Measurements from ENCODE around the gene SYCP2L.
"Not testable (repeated sequence)": the region's sequence is repeated elsewhere in the genome, so short reads cannot be mapped to it uniquely, and the experiment has no call there.

The SYCP2L gene

DNA sequence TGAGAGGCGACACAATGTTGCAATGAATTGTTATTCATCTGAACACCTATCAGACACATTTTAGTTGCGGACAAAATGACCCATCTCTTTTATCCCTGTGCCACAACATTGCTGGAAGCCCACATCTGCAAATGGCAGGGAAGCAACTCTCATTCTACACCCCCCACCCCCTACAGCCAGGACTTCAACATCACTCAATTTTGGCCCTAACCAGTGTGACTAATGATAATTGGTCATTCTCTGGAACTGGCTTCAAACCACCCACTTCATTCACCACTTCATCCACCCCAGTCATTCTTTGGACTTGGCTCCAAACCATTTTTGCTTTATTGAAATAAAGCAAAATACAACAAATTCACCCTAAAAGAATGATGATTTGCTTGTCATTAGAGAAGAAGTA lies 6.5 kb upstream of the SYCP2L start:
- no peak for DNase-seq

DNA sequence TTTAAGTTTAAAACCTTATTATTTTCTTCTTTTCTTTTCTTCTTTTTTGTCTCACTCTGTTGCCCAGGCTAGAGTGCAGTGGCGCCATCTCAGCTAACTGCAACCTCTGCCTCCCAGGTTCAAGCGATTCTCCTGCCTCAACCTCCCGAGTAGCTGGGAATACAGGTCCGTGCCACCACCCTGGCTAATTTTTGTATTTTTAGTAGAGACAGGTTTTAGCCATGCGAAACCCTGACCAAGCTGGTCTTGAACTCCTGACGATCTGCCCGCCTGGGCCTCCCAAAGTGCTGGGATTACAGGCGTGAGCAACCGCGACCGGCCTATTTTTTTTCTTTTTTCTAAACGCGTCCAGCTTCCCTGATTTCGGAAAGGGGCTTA lies 4.6 kb upstream of the SYCP2L start:
- DNase-seq, result not testable (repeated sequence)

DNA sequence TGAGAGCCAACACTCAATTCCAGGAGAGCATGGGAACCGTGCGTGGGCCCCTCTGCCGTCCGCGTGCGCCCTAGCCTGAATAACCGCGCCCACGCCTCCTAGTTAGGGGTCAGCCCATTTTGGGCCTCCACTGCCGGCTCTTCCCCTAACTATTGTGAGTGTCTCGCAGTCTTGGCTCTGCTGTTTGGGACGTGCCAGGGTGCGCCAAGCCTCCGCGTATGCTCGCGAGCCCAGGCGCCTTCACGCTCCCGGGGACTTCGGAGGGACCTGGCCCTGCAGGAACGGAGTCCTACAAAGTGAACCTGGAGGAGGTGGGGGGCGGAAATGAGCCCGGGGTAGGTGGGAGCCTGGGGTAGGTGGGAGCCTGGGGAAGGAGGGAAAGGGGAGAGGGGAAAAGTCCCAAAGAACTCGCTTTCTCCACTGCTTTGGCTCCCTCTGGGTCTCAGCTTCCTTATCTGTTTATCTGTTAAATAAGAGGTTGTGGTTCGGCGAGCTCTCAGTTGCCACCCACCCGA lies 4.1 kb upstream of the SYCP2L start:
- peak; percentile 47 to 71 (median 56) for DNase-seq

DNA sequence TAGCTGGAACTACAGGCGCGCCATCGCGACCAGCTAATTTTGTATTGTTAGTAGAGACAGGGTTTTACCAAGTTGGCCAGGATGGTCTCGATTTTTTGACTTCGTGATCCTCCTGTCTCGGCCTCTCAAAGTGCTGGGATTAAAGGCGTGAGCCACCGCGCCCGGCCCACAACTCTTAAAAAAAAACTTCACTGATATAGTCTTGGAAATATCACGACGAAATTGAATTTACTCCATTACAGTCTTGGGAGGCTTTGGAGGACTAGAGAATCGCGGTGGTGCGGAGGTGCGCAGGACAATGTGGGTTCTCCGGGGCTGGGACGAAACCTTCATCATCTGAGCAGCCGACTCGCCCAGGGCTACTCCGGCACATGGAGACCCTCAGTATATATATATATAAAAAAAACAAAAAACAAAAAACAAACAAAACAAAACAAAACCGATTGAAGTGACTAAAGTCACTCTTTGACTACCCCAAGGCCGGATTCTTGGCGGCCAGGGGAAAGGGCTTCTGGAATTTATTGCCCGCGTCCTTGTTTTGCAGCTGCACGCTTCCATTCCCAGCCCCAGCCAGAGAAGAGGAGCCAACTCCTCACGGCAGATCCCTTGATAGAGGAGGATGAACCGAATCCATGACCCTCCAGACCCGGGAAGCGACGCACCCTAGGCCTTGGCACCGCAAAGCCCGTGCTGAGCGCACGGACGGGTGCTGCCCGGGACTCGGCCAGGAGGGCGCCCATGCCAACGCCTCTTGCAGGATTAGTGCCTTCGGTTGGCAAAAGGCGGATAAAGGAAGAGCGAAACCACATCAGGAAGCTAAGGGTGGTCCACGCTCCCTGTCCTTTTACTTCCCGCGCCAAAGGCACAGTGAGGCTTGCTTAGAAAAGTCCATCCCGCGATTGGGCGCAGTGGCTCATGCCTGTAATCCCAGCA lies 3.3 kb upstream of the SYCP2L start:
- DNase-seq, result no peak

DNA sequence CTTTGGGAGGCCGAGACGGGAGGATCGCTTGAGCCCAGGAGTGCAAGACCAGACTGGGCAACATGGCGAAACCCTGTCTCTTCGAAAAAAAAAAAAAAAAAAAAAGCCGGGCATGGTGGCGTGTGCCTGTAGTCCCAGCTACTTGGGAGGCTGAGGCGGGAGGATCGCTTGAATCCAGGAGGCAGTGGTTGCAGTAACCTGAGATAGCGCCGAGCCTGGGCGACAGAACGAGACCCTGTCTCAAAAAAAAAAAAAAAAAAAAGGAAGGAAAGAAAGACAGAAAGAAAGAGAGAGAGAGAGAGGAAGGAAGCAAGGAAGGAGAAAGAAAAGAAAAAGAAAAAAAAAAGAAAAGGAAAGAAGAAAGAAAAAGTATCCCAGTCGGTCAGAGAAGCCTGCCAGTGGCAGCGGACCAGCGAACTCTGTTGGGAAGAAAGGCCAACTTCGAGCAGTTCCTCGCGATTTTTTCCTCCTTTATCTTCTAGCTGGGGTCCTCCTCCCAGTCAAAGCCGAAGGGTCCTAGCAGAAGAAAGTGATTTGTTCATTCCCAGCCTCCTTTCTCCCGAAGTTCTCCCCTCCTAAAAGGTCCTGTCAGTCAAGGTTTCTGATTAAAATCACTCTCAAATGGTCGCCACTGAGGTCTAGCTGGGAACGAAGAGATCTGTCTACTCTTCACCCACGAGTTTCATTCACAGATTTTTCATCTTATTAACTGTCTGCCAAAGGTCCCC lies 2.4 kb upstream of the SYCP2L start:
- no peak for DNase-seq

DNA sequence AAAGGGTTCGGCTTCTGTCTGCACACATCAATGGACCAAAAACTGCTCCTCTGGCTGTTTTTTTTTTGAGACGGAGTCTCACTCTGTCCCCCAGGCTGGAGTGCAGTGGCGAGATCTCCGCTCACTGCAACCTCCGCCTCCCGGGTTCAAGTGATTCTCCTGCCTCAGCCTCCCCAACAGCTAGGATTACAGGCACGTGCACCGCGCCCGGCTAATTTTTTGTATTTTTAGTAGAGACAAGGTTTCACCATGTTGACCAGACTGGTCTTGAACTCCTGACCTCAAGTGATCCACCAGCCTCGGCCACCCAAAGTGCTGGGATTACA lies 524 bp upstream of the SYCP2L start:
- not testable (repeated sequence) for DNase-seq

DNA sequence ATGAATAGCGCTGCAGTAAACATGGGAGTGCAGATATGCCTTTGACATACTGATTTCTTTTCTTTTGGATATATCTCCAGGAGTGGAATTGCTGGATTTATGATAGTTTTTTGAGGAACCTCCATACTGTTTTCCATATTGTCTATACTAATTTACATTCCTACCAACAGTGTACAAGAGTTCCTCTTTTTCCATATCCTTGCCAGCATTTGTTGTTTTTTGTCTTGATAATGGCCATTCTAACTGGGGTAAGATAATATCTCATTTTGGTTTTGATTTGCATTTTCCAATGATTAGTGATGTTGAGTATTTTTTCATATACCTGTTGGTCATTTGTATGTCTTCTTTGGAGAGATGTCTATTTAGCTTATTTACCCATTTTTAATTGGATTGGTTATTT lies 3.3 kb downstream of the SYCP2L start:
- DNase-seq, result peak in 1 of 3 donors; percentile 15

DNA sequence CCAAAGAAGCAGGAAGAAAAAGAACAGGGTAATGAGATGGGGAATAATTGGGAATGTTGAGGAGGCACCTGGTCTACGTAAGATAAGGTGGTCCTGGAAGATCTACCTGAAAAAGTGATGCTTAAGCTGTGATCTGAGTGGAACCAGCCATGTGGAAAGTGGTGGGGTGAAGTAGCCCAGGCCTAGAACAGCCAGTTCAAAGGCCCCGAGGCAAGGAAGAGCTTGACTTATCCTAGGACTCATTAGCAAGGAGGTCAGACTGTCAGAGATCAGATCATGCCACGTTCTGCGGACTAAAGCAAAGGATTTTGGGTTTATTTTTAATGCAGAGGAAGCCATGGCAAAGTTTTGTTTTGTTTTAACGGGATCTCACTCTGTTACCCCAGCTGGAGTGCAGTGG lies 5.1 kb downstream of the SYCP2L start:
- DNase-seq, result peak in 1 of 3 donors; percentile 5

DNA sequence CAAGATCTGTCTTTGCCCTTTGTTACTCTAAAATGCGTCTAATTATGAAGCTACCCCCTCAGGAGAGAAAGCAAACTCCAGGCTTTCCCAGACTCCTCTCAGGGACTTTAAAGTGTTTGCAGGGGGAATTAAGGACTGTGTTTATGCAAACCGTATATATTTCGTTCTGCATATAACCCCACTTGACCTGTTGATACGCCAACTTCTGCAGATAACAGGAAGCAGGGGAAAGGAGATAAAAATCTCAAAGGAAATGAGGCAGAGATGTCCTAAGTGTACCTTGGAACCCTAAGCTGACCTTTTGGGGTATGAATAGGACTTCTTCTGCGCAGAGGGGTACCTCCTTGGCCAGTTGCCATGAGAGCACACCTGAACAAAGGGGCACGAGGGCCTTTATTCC lies 8.1 kb downstream of the SYCP2L start:
- DNase-seq, result peak in 1 of 3 donors; percentile 16

DNA sequence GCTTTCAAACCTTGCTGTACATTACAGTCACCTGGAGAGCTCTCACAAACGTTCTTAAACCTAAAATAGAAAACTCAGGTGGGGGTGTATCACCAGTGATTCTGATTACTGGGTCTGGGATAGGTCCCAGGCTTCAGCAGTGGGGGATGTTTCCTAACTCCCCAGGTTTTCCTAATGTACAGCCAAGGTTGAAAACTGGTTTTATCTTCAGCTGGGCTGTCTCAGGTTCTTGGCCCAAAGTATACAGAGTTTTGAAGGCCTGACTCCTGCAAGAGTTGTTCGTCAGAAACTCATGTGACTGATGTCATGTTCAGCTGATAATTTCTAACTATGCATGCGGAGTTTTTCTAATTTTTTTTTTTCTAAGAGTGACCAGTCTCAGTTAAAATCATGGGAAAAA lies 9.8 kb downstream of the SYCP2L start:
- no peak for DNase-seq

DNA sequence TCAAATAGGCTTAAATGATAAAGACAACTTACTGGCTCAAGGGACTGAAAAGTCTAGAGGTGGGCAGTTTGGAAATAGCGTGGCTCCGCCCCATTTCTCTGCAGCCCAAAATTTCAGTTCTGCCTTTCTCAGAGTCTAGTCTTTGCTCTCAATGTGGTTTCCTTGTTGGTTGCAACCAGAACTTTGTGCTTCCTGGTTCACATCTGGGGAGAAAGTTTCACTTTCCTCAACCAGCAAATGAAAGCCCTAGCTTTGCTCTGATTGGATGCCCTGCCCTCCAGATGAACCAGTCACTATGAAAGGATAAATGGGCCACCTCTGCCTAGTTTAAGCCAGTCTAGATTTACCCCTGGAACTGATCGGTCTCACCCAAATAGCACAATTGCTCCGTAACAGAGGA lies 14.9 kb downstream of the SYCP2L start:
- peak; percentile 66 to 73 (median 70) for DNase-seq

DNA sequence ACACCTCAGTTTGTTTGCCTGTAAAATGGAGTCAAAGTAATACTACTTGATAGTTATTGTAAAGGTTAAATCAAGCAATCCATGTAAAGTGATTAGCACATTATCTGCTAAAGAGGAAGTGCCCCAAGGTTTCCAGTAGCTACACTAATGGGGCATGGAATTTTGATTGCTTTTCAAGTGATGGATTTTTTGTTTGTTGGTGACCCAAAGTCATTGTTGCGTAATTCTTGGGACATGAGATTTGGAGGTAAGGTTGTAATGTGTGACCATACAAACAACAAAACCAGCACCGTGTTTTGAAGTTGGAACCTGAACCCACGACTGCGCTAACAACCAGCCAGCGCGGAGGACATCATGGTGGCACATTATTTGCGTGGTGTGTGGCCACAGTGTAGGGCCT lies 17.2 kb downstream of the SYCP2L start:
- no peak for DNase-seq

DNA sequence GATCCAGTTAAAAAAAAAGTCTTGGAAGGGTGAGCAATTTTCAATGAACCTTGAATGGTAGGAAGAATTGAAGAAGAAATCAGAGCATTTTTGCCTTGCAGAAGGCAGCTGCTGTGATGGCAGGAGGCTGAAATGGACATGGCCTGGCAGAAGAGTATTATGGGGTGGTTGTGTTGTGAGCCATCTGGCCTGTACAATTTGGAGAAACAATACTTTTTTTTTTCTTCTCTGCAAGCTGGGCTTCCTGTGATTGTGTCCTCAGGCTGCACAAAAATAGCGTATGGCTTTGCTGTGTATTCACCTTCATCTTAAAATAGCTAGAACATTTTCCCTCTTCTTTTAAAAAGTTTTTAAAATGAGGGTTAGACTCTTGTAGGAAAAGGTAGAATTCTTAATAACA lies 21.4 kb downstream of the SYCP2L start:
- no peak for DNase-seq

DNA sequence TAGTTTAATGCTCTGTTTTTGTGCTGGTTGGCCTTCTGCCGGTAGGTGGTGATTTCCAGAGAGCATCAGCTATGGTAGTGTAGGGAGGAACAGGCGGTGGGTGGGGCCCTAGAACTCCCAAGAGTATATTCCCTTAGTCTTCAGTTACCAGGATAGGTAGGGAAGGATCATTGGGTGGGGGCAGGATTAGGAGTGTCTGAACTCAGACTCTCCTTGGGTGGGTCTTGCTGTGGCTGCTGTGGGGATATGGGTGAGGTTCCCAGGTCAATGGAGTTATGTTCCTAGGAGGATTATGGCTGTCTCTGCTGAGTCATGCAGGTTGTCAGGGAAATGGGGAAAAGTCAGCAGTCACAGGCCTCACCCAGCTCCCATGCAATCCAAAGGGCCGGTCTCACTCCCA lies 32.7 kb downstream of the SYCP2L start:
- not testable (repeated sequence) for DNase-seq

DNA sequence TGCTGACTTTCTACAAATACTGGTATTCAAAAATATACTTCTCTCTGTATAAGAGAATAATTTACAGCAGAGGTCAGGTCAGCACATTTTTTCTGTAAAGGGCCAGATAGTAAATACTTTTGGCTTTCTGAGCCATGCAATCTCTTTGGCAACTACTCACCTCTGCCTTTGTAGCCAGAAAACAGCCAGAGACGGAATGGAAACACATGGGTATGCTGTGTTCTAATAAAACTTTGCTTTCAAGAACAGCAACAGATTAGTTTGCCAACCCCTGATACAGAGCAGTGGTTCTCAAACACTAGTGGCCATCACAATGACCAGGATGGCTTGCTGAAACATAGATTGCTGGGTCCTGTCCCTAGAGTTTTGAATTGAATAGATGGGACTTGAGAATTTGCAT lies 46.3 kb downstream of the SYCP2L start:
- DNase-seq, result no peak

DNA sequence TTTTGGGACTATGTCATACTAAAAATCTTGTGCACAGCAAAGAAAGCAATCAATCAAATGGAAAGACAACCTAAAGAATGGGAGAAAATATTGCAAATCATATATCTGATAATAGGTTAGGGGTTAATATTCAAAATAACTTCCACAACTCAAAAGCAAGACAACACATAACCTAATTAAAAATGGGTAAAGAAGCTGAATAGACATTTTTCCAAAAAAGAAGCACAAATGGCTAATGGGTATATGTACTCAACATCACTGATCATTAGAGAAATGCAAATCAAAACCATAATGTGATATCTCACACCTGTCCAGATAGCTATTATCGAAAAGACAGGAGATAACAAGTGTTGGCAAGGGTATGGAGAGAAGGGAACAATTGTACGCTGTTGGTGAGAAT lies 53.0 kb downstream of the SYCP2L start:
- DNase-seq, result no peak

DNA sequence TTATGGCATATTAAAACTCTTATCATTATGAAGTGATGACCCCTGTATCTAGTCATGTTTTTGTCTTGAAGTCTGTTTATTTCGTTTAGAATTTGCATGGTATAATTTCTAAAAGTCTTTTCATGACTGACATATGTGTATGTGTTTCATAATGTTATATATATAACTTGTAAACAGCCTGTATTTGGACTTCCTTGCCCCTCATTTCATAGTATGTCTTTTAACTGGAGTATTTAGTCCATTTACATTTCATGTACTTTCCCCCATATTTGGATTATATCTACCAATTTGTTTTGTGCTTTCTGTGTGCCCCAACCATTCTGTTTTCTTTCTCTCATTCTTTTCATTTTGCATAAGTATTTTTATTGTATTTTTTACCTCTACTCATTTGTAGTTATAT lies 59.0 kb downstream of the SYCP2L start:
- DNase-seq, result no peak

DNA sequence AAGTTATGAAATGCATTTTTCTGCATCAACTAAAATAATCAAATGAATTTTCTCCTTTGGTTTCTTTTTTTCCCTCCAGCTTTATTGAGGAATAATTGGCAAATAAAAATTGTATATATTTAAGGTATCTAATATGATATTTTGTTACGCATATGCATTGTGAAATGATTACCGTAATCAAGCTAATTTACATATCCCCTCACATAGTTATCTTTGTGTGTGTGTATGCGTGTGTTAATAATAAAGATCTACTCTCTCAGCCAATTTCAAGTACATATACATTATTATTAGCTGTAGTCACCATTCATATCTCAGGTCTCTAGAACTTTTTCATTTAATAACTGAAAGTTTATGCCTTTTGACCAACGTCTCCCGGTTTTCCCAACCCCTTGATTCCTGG lies 61.1 kb downstream of the SYCP2L start:
- DNase-seq, result no peak

DNA sequence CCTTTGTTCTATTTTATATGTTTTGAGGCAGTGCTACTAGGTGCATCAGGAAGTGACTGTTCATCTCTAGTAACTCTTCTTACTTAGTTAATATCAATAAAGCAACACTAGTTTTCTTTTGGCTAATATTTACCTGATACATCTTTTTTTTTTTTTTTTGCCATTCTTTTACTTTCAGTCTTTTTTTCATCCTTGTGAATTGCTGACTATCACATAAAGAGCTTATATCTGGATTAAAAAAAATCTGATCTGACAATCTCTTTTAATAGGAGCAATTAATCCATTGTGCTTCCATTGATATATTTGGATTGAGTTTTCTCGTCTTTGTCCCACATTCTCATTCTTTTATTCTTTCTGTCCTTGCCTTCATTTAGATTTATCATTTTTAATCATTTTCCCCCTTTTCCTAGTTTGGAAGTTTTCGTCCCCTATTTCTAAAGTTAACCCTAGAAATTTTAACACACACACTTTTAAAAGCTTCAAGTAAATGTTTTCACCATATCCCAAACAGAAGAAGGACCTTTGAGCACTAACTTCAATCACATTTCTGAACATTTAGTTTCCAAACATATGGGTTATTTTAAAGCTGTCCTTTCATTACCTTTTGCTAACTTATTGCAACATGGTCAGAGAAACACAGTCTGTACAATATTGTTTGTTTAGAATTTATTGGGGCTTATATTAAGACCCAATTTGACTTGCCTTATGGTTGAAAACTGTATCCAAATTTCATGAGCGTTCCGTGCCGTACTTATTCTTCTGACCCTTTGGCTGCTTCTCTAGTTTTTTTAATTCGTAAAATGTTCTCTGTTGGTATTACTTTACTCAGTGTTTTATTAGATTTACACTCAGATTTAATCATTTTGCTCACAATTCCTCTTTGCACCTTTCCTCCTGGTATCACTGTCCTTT lies 63.0 kb downstream of the SYCP2L start:
- DNase-seq, result no peak

DNA sequence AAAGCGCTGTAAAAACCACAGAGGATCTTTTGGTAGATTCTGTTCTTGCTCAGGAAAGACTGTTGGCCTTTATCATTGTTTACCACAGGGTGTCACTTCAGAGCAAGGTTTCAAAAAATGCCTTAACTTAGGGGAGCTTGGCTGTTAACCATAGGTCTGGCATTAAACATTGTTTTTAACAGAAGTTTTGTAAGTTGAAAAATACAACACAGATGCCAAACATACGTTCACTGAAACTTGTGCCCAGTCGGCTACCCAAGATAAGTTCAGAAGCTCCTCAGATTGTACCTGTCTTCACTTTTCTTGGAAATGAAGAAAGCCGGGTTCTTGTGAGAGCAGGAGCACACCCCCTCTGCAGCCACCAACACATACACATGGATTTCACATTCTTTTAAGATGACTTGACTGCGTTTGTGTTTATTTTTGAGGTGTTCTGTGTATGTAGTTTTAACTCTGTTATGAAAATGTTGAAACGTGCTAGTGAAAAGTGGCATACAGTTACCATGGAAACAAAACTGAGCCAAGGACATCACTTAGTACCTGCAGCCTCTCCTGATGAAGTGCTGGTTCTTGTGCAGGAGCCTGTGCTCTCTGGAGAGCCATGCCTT lies 64.9 kb downstream of the SYCP2L start:
- peak; percentile 19 to 38 (median 32) for DNase-seq

DNA sequence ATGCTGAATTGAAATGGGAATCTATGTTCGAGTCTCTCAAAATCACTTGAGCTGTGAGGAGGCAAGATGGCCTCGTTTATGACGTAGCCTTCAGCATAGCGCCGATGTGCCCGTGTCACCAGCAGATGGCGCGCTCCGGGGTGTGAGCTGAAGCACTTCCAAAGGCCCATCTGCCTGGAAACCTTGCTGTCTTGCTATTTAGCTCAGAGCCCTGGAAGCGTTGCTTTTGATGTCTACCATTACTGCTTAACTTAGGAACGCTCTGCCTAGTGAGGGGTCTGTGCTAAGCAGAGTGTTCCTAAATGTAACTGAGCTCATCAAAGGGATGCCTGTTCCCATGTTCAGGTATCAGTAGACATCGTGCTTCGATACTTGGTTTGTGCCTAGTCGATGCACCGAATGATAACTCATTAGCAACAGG lies 67.7 kb downstream of the SYCP2L start:
- DNase-seq, result peak; percentile 79 to 84 (median 82)

DNA sequence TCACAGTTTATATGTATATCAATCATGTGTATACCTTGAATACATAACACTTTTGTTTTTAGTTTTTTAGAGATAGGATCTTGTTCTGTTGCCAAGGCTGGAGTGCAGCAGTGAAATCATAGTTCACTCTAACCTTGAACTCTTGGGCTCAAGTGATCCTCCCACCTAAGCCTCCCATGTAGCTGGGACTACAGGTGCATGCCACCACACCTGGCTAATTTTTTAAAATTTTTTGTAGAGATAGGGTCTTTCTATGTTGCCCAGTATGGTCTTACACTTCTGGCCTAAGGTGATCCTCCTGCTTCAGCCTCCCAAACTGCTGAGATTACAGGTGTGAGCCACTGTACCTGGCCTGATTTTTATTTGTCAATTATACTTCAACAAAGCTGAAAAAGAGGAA lies 69.9 kb downstream of the SYCP2L start:
- no peak for DNase-seq
